Vagina (tissue), 2 donors: ENCODE results near the gene VDAC1. TPM values are rescaled to one million over a fixed set of nuclear protein-coding genes. Genes with fewer than 3 reads are reported as not detected.
"Not testable (repeated sequence)": the region's sequence is repeated elsewhere in the genome, so short reads cannot be mapped to it uniquely, and the experiment has no call there.

ENCODE experiments used
- DNase-seq, 2 donors: peaks; one replicate each; pipeline ENCODE4 v3.0.0-alpha.2; 2017; ENCODE audit errors: extremely low spot score in 2 of 2
- H3K27ac ChIP-seq: fragments of 200-600 bp; sonication (generic); one replicate; pipeline ENCODE4 v1.5.1; 2019
- H3K27me3 ChIP-seq: fragments of 200-600 bp; sonication (generic); one replicate; pipeline ENCODE4 v1.5.1; 2019
- H3K36me3 ChIP-seq, 2 donors: fragments of 200-600 bp; sonication (generic); one replicate each; pipeline ENCODE4 v1.5.1; 2017 to 2019
- H3K4me1 ChIP-seq: fragments of 200-600 bp; sonication (generic); one replicate; pipeline ENCODE4 v1.5.1; 2019
- H3K4me3 ChIP-seq, 2 donors: fragments of 200-600 bp; sonication (generic); 1 replicate in 1 of 2; 2 replicates in 1 of 2; pipeline ENCODE4 v1.5.1; 2016 to 2019
- H3K9me3 ChIP-seq: fragments of 200-600 bp; sonication (generic); one replicate; pipeline ENCODE4 v1.5.1; 2019
- POLR2A ChIP-seq, 2 donors: fragments of 450-650 bp; IDR thresholded peaks; one replicate each; pipeline ENCODE4 v1.6.1; 2017; ENCODE audit warnings: antibody characterized with exemption in 2 of 2, mild to moderate bottlenecking in 2 of 2, moderate library complexity in 2 of 2
- POLR2AphosphoS5 ChIP-seq, 2 donors: sonication (generic); formaldehyde crosslinking; IDR thresholded peaks; one replicate each; pipeline ENCODE4 v1.9.0; 2017; ENCODE audit warnings: antibody characterized with exemption in 2 of 2, mild to moderate bottlenecking in 2 of 2, low read depth in 1 of 2; ENCODE audit not compliant: insufficient read depth in 1 of 2
- intact Hi-C: fragments of 100-400 bp; cut with DNase I; formaldehyde crosslinking; loops from one replicate; pipeline ENCODE4 v1.15.1; 2023
- total RNA-seq: library from RNA; depleted of rRNA; stranded (reverse); fragments of >200 nt; gene quantifications from one replicate; pipeline ENCODE4 v1.2.3, GENCODE V29; 2016
- TF ChIP-seq, protein P1 (sequence below), 3 experiments: fragments of 450-650 bp in 2 of 3; fragments of 200-600 bp in 1 of 3; sonication (generic) in 1 of 3; IDR thresholded peaks; one replicate each; pipeline ENCODE4 v1.5.1; 2017 to 2019; ENCODE audit warnings: antibody characterized with exemption in 3 of 3, mild to moderate bottlenecking in 2 of 3, moderate library complexity in 2 of 3

VDAC1 gene
- total RNA-seq, 1 donor from 2014 or later: 95.3 TPM

DNA sequence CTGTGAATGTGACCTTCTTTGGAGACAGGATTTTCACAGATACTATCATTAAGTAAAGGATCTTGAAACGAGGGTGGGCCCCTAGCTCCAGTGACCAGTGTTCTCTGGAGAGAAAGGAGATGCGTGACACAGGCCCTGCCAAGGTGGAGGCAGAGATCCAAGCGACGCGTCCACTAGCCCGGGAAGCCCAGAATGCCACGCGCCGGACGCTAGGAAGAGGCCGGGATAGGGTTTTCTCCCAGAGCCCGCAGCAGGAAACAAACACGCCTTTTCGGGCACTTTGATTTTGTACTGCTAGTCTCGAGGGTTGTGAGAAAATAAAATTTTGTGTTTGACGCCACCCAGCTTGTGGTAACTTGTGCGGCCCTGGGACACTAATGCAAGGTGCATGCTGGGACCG lies 29.6 kb upstream of the VDAC1 start:
- no peaks in the 10 kb centered on the region for H3K9me3 ChIP-seq

DNA sequence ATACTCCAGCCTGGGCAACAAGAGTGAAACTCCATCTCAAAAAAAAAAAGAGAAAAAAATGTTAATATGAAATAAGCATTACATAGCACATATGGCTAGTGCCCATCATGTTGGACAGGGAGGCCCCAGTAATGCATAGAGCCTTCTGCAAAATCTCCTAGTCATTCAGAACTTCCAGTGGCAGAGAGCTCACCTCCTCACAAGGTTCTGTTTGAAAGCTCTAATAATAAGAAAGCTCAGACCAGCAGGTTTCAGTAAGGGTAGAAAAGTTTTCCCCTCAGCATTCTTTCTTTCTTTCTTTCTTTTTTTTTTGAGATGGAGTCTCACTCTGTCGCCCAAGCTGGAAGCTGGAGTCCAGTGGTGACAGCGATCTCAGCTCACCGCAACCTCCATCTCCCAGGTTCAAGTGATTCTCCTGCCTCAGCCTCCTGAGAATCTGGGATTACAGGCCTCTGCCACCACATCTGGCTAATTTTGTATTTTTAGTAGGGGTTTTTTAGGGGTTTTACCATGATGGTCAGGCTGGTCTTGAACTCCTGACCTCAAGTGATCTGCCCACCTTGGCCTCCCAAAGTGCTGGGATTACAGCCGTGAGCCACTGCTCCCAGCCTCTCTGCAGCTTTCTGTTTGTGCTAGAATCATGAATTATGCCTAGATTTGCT lies 25.7 kb upstream of the VDAC1 start:
- H3K27me3 ChIP-seq, H3K36me3 ChIP-seq, H3K4me1 ChIP-seq, H3K9me3 ChIP-seq, intact Hi-C loops, H3K27ac ChIP-seq, DNase-seq, H3K4me3 ChIP-seq: not testable (repeated sequence)

More for the DNA sequence above, 29.6 kb upstream of the VDAC1 start:
- Histone ChIP-seq H3K36me3 (no peaks in the 10 kb centered on the region), H3K4me3 (no peak overlapping the region), H3K27me3 (no peaks in the 10 kb centered on the region), H3K4me1 (no peaks in the 10 kb centered on the region), H3K27ac (no peak overlapping the region)
- DNase-seq: no peak
- TF ChIP-seq, protein P1, sequence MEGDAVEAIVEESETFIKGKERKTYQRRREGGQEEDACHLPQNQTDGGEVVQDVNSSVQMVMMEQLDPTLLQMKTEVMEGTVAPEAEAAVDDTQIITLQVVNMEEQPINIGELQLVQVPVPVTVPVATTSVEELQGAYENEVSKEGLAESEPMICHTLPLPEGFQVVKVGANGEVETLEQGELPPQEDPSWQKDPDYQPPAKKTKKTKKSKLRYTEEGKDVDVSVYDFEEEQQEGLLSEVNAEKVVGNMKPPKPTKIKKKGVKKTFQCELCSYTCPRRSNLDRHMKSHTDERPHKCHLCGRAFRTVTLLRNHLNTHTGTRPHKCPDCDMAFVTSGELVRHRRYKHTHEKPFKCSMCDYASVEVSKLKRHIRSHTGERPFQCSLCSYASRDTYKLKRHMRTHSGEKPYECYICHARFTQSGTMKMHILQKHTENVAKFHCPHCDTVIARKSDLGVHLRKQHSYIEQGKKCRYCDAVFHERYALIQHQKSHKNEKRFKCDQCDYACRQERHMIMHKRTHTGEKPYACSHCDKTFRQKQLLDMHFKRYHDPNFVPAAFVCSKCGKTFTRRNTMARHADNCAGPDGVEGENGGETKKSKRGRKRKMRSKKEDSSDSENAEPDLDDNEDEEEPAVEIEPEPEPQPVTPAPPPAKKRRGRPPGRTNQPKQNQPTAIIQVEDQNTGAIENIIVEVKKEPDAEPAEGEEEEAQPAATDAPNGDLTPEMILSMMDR (IDR thresholded peaks at IDR 0.05): no peak
- TF ChIP-seq POLR2AphosphoS5 (IDR thresholded peaks at IDR 0.05; ENCODE audit: insufficient read depth in 1 of 2, low read depth in 1 of 2): no peak
- TF ChIP-seq POLR2A (IDR thresholded peaks at IDR 0.05): no peak
- intact Hi-C loops: no loop called here

DNA sequence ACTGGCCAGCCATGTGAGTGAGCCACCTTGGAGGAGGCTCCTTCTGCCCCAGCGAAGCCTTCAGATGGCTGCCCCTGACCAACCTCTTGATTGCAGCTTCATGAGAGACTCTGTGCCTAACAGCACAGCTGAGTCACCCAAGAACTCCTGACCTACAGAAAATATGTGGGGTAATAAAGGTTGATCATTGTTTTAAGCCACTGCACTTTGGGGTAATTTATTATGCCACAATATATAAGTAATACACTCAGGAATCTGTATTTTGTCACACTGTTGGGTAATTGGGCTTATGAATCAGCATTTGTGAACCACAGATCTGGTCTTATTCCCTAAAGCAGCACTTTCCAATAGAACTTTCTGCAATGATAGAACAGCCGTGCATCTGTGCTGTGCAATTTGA lies 24.4 kb upstream of the VDAC1 start:
- intact Hi-C loops: no loop called here
- Histone ChIP-seq H3K4me1 (no peaks in the 10 kb centered on the region), H3K4me3 (no peak overlapping the region), H3K27me3 (no peaks in the 10 kb centered on the region), H3K27ac (no peak overlapping the region), H3K9me3 (no peaks in the 10 kb centered on the region), H3K36me3 (no peaks in the 10 kb centered on the region)
- TF ChIP-seq POLR2AphosphoS5 (IDR thresholded peaks at IDR 0.05; ENCODE audit: insufficient read depth in 1 of 2, low read depth in 1 of 2) (no peak), POLR2A (IDR thresholded peaks at IDR 0.05) (no peak)
- TF ChIP-seq, protein P1 (IDR thresholded peaks at IDR 0.05): no peak
- DNase-seq: no peak

DNA sequence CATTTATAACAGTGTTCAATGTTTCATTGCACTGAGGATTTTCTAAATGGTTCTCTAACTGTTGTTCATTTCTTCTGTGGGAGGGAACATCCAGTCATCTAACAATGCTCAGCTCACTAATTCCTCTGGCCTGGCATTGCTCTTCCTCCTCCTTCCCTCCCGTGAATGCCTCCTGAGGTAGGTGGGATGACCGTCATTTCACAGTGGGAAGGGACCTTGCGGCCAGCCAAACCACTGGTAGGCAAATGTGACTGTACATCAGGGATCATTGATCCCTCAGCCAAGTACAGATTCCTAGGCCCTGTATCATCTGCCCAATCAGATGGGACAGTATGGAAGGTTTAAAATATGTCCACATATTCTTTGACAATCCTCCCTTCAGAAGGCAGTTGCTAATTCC lies 23.7 kb upstream of the VDAC1 start:
- TF ChIP-seq POLR2A (IDR thresholded peaks at IDR 0.05): no peak
- no peak for TF ChIP-seq POLR2AphosphoS5 (IDR thresholded peaks at IDR 0.05; ENCODE audit: insufficient read depth in 1 of 2, low read depth in 1 of 2)
- TF ChIP-seq, protein P1 (IDR thresholded peaks at IDR 0.05): no peak
- H3K27ac ChIP-seq: no peak overlapping the region
- no peaks in the 10 kb centered on the region for H3K9me3 ChIP-seq
- intact Hi-C loops: no loop called here
- H3K36me3 ChIP-seq: no peaks in the 10 kb centered on the region
- no peak for DNase-seq
- no peak overlapping the region for H3K4me3 ChIP-seq
- no peaks in the 10 kb centered on the region for H3K27me3 ChIP-seq
- no peaks in the 10 kb centered on the region for H3K4me1 ChIP-seq

DNA sequence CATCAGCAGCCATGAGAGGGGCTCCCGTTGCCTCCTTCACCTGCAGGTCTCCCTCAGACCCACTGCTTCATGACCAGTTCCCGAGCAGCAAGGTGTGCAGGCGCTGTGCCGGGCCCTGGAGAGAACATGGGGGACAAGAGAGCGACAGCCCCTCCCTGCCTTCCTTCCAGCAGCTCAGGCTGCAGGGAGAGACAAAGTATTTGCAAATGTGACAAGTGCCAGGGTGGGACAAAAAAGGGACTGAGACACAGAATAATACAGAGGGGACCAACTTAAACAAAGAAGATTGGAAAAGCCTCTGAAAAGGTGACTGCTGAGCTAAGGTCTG lies 22.5 kb upstream of the VDAC1 start:
- H3K27ac ChIP-seq: no peak overlapping the region
- TF ChIP-seq, protein P1 (IDR thresholded peaks at IDR 0.05): no peak
- no peak for TF ChIP-seq POLR2AphosphoS5 (IDR thresholded peaks at IDR 0.05; ENCODE audit: insufficient read depth in 1 of 2, low read depth in 1 of 2)
- no peak for TF ChIP-seq POLR2A (IDR thresholded peaks at IDR 0.05)
- no peak overlapping the region for H3K4me3 ChIP-seq
- no peaks in the 10 kb centered on the region for H3K9me3 ChIP-seq
- DNase-seq: no peak
- no peaks in the 10 kb centered on the region for H3K36me3 ChIP-seq
- H3K4me1 ChIP-seq: no peaks in the 10 kb centered on the region
- H3K27me3 ChIP-seq: no peaks in the 10 kb centered on the region
- intact Hi-C loops: no loop called here
